Hepatocyte (in vitro differentiated cells): ENCODE measurements around the gene LSM7.

ENCODE experiments used
- CTCF ChIP-seq: fragments of 200-600 bp; sonication (generic); IDR thresholded peaks from 2 replicates; pipeline ENCODE4 v1.5.1; 2016; ENCODE audit warnings: antibody characterized with exemption, mild to moderate bottlenecking; ENCODE audit not compliant: poor library complexity
- EZH2 ChIP-seq: fragments of 200-600 bp; sonication (generic); IDR thresholded peaks from 2 replicates; pipeline ENCODE4 v1.6.1; 2016; ENCODE audit warnings: antibody characterized with exemption, mild to moderate bottlenecking, borderline replicate concordance

GRCh38 chr19:2350656-2351055, 22.3 kb upstream of the LSM7 start:
- TF ChIP-seq CTCF (no peak), EZH2 (no peak)
